GM19238 (cell line): ENCODE data around the gene SKIL.
"Not testable (repeated sequence)": the region's sequence is repeated elsewhere in the genome, so short reads cannot be mapped to it uniquely, and the experiment has no call there.

ENCODE experiments used
- DNase-seq: peaks from one replicate; pipeline ENCODE4 v3.0.0; 2011; ENCODE audit warnings: low spot score; ENCODE audit not compliant: insufficient read length

SKIL gene, protein sequence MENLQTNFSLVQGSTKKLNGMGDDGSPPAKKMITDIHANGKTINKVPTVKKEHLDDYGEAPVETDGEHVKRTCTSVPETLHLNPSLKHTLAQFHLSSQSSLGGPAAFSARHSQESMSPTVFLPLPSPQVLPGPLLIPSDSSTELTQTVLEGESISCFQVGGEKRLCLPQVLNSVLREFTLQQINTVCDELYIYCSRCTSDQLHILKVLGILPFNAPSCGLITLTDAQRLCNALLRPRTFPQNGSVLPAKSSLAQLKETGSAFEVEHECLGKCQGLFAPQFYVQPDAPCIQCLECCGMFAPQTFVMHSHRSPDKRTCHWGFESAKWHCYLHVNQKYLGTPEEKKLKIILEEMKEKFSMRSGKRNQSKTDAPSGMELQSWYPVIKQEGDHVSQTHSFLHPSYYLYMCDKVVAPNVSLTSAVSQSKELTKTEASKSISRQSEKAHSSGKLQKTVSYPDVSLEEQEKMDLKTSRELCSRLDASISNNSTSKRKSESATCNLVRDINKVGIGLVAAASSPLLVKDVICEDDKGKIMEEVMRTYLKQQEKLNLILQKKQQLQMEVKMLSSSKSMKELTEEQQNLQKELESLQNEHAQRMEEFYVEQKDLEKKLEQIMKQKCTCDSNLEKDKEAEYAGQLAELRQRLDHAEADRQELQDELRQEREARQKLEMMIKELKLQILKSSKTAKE

DNA sequence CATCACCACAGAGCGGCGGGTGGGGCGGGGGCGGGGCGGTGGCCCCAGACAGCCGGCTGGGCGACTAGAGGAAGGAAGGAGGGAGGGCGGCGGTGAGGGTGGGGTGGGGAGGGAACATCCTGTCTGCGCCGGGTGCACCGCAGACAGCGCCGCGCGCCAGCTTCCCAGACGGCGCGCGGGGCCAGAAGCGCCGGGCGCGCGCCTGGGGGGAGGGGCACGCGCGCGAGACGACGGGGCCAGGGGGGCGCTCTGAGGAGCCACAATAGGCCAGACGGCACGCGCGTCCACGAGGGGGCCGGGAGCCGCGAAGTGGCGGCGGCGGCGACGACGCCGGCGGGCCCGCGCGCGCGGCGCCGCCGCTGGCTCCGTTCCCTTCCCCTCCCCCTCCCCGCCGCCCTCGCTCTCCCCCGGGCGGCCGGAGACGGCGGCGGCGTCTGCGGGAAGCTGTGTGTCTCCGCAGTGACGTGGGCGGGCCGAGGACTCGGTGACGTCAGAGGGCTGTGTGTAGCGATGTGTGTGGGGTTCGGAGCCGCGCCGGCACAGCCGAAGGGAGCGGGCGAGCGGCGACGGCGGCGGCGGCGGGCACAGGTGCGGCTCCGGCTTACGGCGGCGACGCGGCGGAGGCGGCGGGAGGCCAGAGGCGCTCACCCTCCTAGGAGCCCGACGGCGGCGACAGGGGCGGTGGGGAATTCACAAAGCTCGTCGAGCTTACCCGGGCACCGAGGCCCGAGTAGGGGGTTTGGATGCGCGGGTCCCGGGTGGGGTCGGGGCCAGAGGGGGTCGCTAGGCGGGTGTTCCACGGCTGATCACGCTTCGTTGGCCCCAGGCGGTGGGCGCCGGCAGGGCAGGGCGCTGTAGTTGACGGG lies at the start of gene SKIL:
Gene SKIL, plus strand, starts transcription at position 540 of the 866 bp plus-strand sequence. CDS start 2,617 bp downstream, outside the sequence.
- DNase-seq: peak; percentile 78

DNA sequence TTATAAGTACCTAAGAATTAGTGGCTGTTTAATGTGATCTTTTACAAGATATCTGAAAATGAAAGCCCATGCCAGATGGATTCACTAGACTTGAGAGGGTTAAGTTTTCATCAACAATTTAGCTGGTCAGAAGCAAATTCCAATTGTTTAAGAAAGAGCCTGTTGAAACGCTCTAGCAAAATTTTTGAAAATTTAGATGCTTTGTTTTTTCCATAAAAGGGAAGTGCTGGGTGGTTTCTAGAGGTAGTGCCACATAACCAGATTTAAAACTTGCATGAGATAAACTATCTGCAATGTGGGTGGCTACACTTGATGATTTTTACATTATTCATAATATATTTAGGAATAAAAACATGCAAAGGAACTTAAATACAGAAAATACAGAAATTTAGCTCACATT lies 48.5 kb upstream of the SKIL start:
- no peak for DNase-seq

DNA sequence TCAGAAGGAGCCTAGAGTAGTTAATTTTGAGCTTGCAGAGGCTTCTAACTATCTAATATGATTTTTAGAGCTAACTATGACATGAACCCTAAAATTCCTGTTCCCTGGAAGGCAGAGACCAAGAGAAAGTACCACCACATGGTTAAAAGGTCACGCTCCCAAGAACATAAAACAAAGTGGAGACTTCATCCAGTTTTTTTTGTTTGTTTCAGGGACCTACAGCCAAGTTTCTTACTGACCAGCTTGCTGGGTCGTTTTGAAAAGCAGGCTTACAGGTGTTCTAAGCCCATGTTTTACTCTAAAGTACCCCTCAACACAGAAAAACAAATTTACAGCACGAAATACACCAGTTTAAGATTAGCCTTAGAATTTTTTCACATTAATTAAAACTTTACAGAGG lies 39.6 kb upstream of the SKIL start:
- DNase-seq: no peak

DNA sequence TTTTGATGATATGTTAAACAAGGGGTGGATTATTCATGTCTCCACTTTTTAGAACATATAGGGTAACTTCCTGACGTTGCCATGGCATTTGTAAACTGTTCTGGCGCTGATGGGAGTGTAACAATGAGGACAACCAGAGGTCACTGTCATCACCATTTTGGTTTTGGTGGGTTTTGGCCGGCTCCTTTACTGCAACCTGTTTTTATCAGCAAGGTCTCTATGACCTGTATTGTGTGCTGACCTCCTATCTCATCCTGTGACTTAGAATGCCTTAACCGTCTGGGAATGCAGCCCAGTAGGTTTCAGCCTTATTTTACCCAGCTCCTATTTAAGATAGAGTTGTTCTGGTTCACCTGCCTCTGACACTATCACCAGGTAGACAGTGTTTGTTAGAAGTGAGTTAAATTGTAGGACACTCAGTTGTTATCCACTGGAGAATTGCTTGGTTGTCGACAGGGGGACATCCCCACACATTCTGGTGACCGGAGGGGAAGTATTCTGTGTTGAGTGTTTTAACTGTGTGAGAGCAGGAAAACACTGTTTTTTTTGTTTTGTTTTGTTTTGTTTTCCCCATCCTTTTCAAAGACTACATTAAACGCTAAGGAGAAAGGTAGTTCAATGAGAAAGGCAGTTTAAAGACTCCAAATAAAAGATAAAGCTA lies 36.9 kb upstream of the SKIL start:
- DNase-seq: no peak

DNA sequence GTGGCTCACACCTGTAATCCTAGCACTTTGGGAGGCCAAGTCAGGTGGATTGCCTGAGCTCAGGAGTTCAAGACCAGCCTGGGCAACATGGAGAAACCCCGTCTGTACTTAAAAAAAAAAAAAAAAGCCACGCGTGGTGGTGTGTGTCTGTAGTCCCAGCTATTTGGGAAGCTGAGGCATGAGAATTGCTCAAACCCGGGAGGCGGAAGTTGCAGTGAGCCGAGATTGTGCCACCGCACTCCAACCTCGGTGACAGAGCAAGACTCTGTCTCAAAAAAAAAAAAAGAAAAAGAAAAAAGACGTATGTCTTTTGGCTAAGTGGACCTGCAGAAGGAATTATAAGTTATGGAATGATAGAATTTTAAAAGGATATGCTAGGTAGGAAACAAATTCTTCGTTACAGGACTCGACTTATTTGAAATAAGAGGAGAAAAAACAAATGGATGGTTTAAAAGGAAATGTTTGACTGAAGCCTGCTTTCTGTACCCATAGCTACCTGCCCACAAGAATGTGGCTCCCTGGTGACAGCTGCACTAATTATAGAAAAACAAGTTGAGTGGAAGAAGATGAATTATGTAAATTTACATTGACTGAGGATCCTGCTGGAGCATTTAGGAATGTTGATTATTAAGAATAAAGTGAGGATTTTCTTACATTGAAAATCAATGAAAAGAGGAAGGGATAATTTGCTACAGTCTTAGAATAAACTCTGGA lies 36.0 kb upstream of the SKIL start:
- no peak for DNase-seq

DNA sequence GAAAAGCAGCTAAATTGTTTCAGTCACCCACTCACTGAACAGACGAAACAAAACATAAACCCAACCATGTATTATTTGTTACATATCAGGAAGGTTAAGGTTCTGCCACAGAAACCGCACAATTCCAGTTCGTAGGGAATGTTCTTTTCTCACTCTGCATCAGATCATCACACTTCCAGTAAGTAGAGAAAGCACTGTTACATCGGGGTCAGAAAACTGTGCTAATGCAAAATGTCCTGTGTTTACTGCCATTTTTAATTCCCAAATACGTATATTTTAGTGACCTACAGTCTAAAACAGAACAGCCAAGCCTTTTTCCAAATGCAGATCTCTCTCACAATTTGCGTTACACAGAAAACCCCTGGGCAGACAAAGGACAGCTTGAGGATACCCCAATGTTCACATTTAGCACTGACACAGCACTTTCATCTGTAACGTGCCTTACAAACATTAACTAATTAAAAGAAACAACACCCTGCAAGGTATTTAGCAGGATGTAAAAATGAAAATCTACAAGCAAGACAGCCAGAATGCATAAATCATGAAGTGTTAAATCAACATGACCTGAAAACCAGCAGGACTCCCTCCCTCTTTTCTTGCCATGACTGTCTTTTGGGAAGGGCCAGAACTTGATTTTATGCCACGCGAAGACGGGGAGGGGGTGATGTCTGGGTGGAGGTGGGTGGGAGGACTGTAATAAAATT lies 34.8 kb upstream of the SKIL start:
- no peak for DNase-seq

DNA sequence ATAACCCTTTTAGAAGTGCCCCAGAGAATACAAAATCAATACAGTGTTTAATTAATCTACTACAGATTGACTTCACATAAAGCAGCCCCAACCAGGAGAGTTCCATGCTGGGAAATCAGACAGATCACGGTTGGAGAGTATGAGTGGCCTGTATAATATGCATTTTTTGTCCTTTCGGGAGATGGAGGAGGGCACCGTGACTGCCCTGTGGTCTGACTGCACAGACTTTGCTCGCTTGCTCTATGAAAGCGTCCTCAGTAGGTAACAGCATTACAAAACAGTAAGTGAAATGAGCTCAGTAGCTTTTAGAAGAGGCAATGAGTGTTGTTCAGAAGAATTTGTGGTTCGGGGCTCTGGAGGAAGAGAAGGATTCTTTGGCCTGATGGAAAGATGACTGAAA lies 34.2 kb upstream of the SKIL start:
- DNase-seq: no peak

DNA sequence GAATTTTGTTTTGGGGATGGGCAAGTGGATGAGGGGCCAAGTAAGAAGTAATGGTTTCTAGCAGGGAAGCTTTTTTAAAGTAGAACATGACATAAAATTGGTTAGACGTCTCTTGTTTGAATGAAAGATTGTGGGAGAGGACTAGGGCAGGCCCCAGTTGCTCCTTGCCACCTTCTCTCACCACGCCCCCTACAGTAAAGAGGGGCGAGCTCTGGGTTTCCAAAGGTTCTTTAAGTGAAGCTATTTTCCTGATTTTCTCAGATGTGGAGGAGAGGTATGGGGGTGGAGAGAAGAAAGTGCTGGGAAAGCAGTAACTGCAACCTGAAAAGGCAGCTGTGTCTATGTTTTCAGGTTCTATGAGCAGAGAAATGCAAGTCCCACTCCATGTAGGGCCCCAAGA lies 32.6 kb upstream of the SKIL start:
- no peak for DNase-seq

DNA sequence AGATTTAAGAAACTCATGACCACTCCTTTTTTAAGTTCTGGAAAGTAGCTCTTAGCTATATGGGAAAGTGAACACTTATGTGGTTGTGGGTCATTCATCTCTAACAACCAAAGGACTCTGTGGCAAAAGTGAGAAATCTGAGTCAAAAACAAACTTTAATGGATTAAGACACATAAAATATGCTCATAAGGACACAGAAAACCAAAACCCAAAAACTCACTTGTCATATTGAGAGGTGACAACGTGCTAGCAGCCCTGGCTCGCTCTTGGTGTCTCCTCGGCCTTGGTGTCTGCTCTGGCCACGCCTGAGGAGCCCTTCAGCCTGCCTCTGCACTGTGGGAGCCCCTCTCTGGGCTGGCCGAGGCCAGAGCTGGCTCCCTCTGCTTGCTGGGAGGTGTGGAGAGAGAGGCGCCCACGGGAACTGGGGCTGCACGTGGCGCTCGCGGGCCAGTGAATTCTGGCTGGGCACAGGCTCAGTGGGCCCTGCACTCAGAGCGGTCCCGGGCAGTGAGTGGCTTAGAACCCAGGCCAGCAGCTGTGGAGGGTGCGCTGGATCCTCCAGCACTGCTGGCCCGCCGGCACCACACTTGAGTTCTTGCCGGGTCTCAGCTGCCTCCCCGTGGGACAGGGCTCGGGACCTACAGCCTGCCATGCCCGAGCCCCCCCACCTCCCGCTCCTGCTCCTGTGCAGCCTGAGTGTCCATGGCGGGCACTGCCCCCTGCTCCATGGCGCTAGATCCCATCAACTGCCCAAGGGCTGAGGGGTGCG lies 30.3 kb upstream of the SKIL start:
- no peak for DNase-seq

DNA sequence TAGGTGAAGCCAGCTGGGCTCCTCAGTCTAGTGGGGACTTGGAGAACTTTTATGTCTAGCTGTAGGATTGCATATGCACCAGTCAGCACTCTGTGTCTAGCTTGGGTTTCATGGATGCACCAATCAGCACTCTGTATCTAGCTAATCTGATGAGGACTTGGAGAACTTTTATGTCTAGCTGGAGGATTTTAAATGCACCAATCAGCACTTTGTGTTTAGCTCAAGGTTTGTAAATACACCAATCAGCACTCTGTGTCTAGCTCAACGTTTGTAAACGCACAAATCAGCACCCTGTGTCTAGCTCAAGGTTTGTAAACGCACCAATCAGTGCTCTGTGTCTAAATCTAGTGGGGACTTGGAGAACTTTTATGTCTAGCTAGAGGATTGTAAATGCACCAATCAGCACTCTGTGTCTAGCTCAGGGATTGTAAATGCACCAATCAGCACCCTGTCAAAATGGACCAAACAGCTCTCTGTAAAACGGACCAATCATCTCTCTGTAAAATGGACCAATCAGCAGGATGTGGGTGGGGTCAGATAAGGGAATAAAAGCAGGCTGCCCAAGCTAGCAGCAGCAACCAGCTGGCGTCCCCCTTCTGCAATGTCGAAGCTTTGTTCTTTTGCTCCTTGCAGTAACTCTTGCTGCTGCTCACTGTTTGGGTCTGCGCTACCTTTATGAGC lies 29.5 kb upstream of the SKIL start:
- DNase-seq: not testable (repeated sequence)

DNA sequence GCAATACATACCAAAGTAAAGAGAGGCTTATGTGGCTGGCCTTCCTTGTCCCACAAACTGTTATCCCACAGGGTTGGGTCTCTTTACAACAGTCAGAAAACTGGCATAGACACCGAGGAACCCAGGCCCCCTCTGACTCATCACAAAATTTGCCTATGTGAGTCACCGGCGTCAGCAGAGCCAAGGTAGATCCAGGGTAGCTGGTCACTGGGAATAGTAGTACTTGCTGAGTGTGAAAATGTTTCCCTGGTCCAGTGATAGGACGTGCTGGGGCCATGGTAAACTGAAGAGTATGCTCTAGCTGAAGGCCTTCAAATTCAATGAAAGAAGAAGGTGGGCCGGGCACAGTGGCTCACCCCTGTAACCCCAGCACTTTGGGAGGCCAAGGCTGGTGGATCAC lies 27.1 kb upstream of the SKIL start:
- no peak for DNase-seq

DNA sequence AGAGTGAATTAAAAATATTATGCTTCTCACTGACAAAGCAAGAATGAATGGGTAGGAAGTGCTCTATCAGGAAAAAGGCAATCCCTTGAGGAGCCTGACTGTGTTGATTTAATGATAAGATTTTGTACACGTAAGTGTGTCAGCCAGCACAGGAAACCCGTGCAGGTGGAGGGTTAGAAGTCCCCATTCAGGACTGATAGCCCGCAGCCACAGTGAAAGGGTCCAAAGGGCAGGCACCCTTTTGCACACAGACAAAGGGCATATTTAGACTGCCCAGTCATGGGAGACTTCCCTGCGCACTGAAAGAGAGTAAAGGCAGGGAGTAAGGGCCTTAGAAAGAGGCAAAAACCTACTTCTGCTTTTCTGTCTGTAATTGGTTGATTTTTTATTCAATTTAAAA lies 26.4 kb upstream of the SKIL start:
- no peak for DNase-seq

DNA sequence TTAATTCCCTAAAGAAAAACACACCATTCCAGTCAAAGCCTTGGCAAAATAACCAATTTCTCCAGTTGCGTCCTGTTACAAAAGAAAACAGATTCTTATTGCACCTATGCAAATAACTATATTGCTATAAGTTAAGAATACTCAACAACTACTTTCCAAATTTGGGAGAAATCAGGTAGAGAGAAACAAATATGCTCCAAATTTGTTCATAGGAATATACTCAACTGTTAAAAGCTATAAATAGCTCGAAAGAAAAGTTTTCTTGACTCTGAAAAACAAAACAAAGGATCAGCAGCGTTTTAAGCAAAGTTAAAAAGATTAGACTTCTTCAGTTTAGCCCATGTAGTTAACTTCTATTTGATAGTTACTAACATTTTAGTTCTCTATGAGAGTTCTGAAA lies 20.1 kb upstream of the SKIL start:
- no peak for DNase-seq

DNA sequence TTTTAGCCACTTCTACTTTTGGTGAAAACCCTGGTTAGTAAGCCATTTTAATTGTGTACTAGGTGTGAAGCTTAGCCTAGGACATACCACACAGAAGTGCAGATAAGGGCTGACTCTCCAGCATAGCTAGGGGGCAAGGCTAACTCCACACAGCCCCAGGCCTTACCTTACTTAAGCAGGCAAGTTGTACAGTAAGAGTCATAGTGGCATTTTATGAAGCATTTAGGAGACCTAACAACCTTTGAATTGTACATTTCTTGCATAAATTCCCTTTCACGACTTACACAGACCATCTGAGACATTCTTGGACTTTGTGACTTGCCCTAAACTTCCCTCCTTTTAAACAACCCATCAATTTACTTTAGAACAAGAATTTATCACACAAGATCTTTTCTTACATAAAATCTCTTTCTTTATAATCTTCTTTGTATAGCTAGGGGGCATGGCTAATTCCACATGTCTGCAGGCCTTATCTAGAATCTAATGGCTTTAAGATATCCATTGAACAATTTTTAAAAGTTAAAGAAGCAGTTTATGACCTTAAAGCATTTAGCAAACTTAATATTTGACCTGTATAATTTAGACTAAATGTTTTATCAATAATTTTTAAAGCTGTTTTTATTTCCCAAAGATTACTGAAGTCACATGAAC lies 18.7 kb upstream of the SKIL start:
- no peak for DNase-seq

DNA sequence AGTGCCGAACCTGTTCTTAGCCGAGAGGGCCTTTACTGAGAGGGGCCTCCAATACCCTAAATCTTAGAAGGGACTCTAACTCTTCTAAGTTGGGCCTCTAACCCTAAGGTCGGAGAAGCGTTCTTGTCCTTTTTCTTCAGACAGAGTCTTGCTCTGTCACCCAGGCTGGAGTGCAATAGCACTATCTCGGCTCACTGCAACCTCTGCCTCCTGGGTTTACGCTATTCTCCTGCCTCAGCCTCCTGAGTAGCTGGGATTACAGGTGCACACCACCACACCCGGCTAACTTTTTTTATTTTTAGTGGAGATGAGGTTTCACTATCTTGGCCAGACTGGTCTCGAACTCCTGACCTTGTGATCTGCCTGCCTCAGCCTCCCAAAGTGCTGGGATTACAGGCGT lies 15.2 kb upstream of the SKIL start:
- DNase-seq: not testable (repeated sequence)

DNA sequence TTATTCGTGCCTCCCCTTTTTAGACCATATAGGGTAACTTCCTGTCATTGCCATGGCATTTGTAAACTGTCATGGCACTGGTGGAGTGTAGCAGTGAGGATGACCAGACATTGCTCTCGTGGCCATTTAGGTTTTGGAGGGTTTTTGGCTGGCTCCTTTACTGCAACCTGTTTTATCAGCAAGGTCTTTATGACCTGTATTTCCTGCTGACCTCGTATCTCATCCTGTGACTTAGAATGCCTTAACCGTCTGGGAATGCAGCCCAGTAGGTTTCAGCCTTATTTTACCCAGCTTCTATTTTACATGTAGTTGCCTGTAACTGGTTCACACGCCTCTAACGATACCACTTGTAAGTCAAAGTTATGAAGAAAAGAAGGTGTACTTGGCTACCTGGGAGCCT lies 13.7 kb upstream of the SKIL start:
- DNase-seq: not testable (repeated sequence)

DNA sequence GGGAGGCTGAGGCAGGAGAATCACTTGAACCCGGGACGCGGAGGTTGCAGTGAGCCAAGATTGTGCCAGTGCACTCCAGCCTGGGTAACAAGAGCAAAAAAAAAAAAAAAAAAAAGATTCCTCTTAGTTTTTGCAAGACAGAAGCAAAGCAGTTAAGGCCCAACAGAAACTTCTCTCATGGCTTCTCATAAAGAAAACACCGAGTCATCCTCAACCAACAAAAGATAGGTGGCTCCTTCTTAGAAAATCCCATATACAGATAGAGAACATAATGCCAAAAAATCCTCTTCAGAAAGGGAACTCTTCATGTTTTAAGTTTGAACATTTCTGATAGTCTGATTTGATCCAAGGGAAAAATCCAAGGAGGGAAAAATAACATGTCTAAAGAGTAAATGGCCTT lies 12.5 kb upstream of the SKIL start:
- no peak for DNase-seq
